Pancreas (tissue), 10 donors: ENCODE data around the gene INPP5A. TPM values are rescaled to one million over a fixed set of nuclear protein-coding genes. Genes with fewer than 3 reads are reported as not detected.

ENCODE experiments used
- ATAC-seq, 4 donors: fragments of 200-7000 bp; cut with Tn5 transposase; one replicate each; pipeline versions ENCODE4 v1.8.0 to v1.9.1; 2020; ENCODE audit warnings: mild to moderate bottlenecking in 4 of 4, moderate library complexity in 4 of 4
- DNase-seq, 6 donors: peaks; one replicate each; pipeline ENCODE4 v3.0.0-alpha.2; 2020
- FAIRE-seq: peaks from 2 replicates; lab custom pipeline; 2012; peaks lifted over from hg19 to GRCh38; lab: Jason Lieb, UNC
- H3K27ac ChIP-seq, 4 donors: fragments of 200-600 bp; sonication (generic); 1 replicate in 3 of 4; 2 replicates in 1 of 4; pipeline versions ENCODE4 v1.5.0 to v1.8.0; 2020
- H3K27me3 ChIP-seq, 4 donors: fragments of 200-600 bp; one replicate each; pipeline ENCODE4 v1.8.0; 2021
- H3K36me3 ChIP-seq, 3 donors: fragments of 200-600 bp; sonication (generic) in 1 of 3; one replicate each; pipeline versions ENCODE4 v1.5.0 to v1.8.0; 2020 to 2021
- H3K4me1 ChIP-seq, 3 donors: fragments of 200-600 bp; one replicate each; pipeline ENCODE4 v1.8.0; 2021
- H3K4me3 ChIP-seq, 4 donors: fragments of 200-600 bp; sonication (generic) in 2 of 4; one replicate each; pipeline versions ENCODE4 v1.5.0 to v1.8.0; 2020 to 2021
- H3K9me3 ChIP-seq, 4 donors: fragments of 200-600 bp; one replicate each; pipeline ENCODE4 v1.8.0; 2021
- WGBS, 2 donors: extraction: QIAGEN DNeasy Blood & Tissue Kit; methylation state at CpG; one replicate each; pipeline ENCODE4 v1.1.7; 2013; 5-methylcytosine and 5-hydroxymethylcytosine counted together
- intact Hi-C, 3 donors: fragments of 100-400 bp; cut with DNase I; formaldehyde crosslinking; loops; one replicate each; pipeline versions ENCODE4 v1.11.1 to v1.14.2; 2022
- polyA plus RNA-seq, 2 donors: library from polyadenylated mRNA; stranded (reverse); fragments of 200-250 nt; gene quantifications; one replicate each; pipeline ENCODE4 v1.2.3, GENCODE V29; 2013
- total RNA-seq, 6 donors: library from RNA; stranded (reverse); fragmentation: NEBNext Ultra II Directional in 4 of 6; extraction: Animal tissue kit (Norgen Biotek cat#: 25700) in 4 of 6; gene quantifications; one replicate each; pipeline versions ENCODE4 v1.2.1 to v1.2.4, GENCODE V29; 2021 to 2023
- TF ChIP-seq, protein P1 (sequence below), 4 donors: fragments of 200-600 bp; sonication (generic) in 3 of 4; IDR thresholded peaks; one replicate each; pipeline versions ENCODE4 v1.5.0 to v1.8.0; 2021; ENCODE audit warnings: antibody characterized with exemption in 4 of 4
- donor health status: healthy with polysubstance abuse.
- donor health status: DM: no; HTN: no; CAD: no; lungs with moderate emphysema.
- donor health status: DM: no; HTN: no; CAD: no.
- donor health status: control.
- donor health status: control.
- donor health status: Bipolar disorder and iron deficiency.
- donor health status: DM: yes; HTN: yes; CAD: no.
- donor health status: DM: no; HTN: no; CAD: no.
- donor health status: DM: no; HTN: no; CAD: no.
- donor health status: DM: yes; HTN: yes; CAD: no.

The INPP5A gene
- total and polyA plus RNA-seq, 8 donors = 5.9 to 15.6 (median 11.3) TPM

DNA sequence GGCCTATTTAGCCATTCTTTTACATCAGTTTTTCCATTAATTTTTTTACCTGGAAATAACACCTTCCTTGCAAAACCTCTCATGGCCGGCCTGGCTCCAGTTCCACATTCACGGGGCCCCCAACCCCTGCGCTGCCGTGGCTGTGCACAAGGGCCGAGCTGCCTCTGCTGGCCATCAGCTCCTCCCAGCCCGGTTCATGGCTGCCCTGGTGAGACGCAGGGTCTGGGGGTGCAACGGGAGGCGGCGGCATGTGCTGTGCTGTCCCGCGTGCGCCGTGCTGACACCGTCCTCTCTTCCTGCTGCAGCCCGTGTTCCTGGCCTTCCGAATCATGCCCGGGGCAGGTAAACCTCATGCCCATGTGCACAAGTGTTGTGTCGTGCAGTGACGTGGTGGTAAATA is 244.0 kb downstream of the INPP5A start:
- WGBS, 2 donors = 97 to 99% methylated on average over 20 of the region's 20 CpGs
- H3K4me1 ChIP-seq = no peaks in the 10 kb centered on the region
- FAIRE-seq = no peak

DNA sequence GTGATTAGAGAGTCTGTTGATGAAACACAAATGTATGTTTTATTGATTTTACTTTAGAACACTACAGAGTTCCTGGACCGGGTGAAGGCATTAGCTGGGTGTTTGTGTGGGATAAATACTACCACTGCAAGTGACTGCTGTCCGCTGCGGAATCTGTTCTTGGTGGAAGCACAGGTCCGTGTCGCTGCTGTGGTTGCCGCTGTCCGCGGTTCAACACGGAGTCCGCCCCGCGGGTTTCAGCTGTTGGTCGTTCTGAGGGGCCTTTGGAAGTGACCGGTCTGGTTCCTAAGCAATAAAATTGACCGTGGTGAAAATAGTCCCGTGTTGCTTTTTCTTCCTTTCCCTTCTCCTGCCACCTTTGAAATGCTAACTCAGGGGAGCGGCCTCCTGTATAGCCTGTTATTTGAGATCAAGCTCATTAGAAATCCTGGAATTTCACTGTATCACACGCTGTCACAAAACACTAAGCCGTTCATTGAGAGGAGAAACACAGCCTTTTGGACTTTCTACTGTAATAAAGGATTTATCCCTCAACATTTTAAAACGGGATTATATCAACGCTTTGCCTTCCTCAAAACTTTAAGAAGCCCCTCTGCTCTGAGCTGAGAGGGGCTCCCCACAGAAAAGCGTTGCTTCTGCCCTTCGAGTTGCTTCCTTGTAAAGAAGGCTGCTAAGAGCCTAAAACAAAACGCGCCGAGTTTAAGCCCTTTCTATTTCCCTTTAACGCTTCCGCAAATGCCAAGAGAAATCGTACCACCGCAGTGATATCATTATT is 245.8 kb downstream of the INPP5A start:
- DNase-seq (no peak), ATAC-seq (no peak), FAIRE-seq (no peak)
- H3K4me1 ChIP-seq = peaks cover 0 to 3% (median 0%) of the 10 kb centered on the region in 3 donors
- intact Hi-C loops = loop anchor here in 1 of 3 donors (10.0 kb wide), 1 partner anchor 129 kb away; no protein-coding TSS in a partner anchor
- no peaks in the 10 kb centered on the region for H3K9me3 ChIP-seq
- no peak overlapping the region for H3K27ac ChIP-seq
- H3K36me3 ChIP-seq = peaks cover 0 to 17% (median 0%) of the 10 kb centered on the region in 3 donors
- no peak overlapping the region for H3K4me3 ChIP-seq
- H3K27me3 ChIP-seq = peaks cover 0 to 28% (median 13%) of the 10 kb centered on the region in 4 donors
- WGBS, 2 donors = 95 to 97% methylated on average over 30 of the region's 30 CpGs
- TF ChIP-seq, protein P1, sequence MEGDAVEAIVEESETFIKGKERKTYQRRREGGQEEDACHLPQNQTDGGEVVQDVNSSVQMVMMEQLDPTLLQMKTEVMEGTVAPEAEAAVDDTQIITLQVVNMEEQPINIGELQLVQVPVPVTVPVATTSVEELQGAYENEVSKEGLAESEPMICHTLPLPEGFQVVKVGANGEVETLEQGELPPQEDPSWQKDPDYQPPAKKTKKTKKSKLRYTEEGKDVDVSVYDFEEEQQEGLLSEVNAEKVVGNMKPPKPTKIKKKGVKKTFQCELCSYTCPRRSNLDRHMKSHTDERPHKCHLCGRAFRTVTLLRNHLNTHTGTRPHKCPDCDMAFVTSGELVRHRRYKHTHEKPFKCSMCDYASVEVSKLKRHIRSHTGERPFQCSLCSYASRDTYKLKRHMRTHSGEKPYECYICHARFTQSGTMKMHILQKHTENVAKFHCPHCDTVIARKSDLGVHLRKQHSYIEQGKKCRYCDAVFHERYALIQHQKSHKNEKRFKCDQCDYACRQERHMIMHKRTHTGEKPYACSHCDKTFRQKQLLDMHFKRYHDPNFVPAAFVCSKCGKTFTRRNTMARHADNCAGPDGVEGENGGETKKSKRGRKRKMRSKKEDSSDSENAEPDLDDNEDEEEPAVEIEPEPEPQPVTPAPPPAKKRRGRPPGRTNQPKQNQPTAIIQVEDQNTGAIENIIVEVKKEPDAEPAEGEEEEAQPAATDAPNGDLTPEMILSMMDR (IDR thresholded peaks at IDR 0.05) = no peak

More for the DNA sequence above, 244.0 kb downstream of the INPP5A start:
- TF ChIP-seq, protein P1 (IDR thresholded peaks at IDR 0.05) = no peak
- ATAC-seq (no peak), DNase-seq (no peak)
- intact Hi-C loops = loop anchor here in 1 of 3 donors (10.0 kb wide), 1 partner anchor 127 kb away; no protein-coding TSS in a partner anchor
- Histone ChIP-seq H3K36me3 (peaks cover 0 to 17% (median 0%) of the 10 kb centered on the region in 3 donors), H3K4me3 (no peak overlapping the region), H3K9me3 (no peaks in the 10 kb centered on the region), H3K27ac (no peak overlapping the region), H3K27me3 (peaks cover 0 to 13% (median 6%) of the 10 kb centered on the region in 4 donors)

DNA sequence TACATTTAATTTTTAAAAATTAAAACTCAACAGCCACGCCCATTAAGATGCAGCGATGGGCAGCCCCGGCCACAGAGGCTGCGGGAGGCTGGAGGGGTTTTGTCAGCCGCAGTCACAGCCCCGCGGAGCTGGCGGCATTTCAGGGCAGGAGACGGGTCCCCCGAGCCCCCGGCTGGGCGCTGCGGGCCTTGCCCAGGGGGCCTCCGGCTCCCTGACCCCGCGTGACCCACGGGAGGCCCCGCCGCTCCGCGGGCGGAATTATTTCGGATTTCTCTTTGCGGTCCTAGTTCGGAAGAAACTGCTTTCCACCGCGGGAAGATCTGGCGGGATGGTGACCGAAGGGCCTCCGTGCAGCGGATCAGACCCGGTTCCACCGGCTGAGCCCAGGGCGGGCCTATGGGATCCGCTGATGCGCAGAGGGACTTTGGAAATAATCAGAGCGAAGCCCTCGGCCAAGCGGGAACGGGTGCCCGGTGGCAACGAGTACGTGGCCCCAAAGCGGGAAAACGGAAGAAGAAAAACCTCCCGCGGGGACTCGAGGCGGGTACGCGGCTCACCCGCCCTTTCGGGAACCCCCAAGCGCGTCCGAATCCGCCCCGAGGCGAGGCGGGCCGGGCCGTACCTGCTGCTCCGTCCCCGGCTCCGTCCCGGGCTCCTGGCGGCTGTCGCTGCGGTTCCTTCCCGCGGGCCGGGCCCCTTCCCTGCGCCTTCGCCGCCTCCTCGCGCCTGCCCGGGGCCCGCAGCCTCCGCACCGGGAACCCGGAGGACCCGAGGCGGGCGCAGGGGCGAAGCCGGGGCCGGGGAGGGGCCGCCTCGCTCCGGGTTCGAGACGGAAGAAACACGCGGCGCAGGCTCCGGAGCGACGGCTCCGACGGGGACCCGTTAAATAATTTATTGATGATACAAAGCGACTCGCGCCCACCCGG is 246.6 kb downstream of the INPP5A start:
- H3K27ac ChIP-seq = no peak overlapping the region
- DNase-seq = no peak
- H3K27me3 ChIP-seq = peaks cover 0 to 35% (median 15%) of the 10 kb centered on the region in 4 donors
- intact Hi-C loops = loop anchor here in 1 of 3 donors (10.0 kb wide), 1 partner anchor 129 kb away; no protein-coding TSS in a partner anchor
- no peaks in the 10 kb centered on the region for H3K9me3 ChIP-seq
- no peak for FAIRE-seq
- H3K36me3 ChIP-seq = peaks cover 0 to 14% (median 0%) of the 10 kb centered on the region in 3 donors
- WGBS, 2 donors = 26 to 27% methylated on average over 93 to 106 of the region's 106 CpGs
- no peak for ATAC-seq
- no peak overlapping the region for H3K4me3 ChIP-seq
- peaks cover 0 to 3% (median 0%) of the 10 kb centered on the region in 3 donors for H3K4me1 ChIP-seq
- TF ChIP-seq, protein P1 (IDR thresholded peaks at IDR 0.05) = no peak

DNA sequence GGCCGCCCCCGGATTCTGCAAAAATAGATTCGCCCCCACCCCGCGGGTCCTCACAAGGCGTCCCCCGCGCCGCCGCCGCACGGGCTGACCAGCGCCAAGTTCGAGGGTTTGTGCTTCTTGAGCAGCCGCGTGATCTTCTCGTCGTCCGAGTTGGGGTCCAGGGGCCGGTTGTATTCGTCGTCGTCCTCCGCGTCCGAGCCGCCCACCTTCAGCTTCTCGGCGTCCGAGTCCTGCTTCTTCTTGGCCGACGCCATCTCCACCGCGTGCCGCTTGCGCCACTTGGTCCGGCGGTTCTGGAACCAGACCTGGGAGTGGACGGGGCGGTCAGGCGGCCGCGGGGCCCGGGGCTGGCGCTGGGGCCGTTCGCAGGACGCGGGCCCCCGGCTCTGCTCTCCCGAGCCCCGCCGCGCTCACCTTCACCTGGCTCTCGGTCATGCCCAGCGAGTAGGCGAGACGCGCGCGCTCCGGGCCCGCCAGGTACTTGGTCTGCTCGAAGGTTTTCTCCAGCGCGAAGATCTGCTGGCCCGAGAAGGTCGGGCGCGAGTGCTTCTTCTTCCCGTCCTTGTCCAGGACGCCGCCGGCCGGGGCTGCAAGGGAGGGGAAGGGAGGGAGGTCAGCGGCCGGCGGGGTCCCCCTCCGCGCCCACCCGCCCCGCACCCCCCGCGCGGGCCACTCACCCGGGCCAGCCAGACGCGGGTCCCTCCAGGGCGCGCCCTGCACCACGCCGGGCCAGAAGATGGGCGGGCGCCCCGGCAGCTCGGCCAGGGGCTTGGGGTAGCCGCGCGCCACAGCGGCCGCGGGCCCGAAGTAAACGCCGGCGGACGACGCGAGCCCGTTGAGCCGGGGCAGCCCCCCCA is 247.5 kb downstream of the INPP5A start:
- intact Hi-C loops = loop anchor here in 1 of 3 donors (10.0 kb wide), 1 partner anchor 130 kb away; no protein-coding TSS in a partner anchor
- TF ChIP-seq, protein P1 (IDR thresholded peaks at IDR 0.05) = no peak
- H3K27me3 ChIP-seq = peaks cover 0 to 36% (median 15%) of the 10 kb centered on the region in 4 donors
- no peaks in the 10 kb centered on the region for H3K9me3 ChIP-seq
- peak overlapping the region in 1 of 4 donors; percentile 9 for H3K4me3 ChIP-seq
- H3K36me3 ChIP-seq = peaks cover 0 to 14% (median 0%) of the 10 kb centered on the region in 3 donors
- WGBS, 2 donors = 7 to 8% methylated on average over 85 to 111 of the region's 111 CpGs
- no peak overlapping the region for H3K27ac ChIP-seq
- peaks cover 0 to 3% (median 0%) of the 10 kb centered on the region in 3 donors for H3K4me1 ChIP-seq
- no peak for ATAC-seq
- peak in 1 of 6 donors; percentile 80 for DNase-seq
- FAIRE-seq = no peak
